HG02852 (cell line): ENCODE results near the gene BMPR1B.

Source experiments
- ATAC-seq: cut with Tn5 transposase; IDR thresholded peaks from one replicate; pipeline ENCODE4 v1.9.1; 2021; ENCODE audit warnings: mild to moderate bottlenecking, moderate library complexity; ENCODE audit not compliant: unreplicated experiment

BMPR1B gene

DNA sequence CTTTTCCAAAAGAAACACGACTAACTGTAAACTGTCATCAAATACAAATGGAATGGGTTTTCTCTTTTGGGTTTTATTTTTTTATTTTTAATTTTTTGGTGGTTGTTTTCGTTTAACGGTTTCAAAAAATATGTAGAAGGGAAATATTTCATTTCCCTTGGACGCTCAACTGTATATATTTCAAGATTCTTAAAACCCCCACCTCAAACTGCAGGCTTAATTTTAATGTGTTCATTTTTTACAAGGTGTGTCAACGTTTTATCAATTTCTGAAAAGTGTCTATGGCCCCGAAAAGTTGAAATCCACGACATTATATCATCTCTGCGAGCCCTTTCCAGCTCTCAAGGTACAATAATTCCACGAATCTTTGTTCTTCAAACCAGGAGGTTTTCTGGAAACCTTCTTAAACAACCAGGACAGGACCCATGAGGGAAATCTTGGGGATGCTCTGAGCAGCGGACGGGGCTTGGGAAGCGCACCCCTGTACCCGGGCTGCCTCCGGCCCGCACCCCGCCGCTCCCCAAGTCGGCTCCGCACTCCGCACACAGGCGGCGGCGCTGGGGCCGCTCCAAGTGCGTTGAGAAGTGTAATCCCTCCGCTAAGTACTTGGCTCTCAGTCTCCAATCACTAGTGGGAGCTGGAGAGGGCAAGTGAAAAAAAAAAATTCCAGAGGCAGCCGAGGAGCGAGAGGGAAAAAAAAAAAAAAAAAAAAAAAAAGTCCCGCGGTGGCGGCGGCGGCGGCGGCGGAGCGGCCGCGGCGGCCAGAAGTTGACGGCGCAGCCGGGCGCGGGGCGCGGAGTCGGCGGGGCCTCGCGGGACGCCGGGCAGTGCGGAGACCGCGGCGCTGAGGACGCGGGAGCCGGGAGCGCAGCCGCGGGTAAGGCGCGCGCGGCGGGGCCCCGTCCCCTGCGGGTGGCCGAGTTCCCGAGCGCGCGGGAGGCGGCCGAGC, at the start of gene BMPR1B:
BMPR1B (plus strand) TSS at position 764 of the 949 bp plus-strand sequence. CDS start 346,470 bp downstream, outside the sequence.
- ATAC-seq, result no peak

GRCh38 chr4:94711635-94712034, 46.1 kb upstream of the BMPR1B start:
- ATAC-seq, result no peak

- ATAC-seq, result no peak
Measured at GRCh38 chr4:94714365-94715160, 43.2 kb upstream of the BMPR1B start.

DNA sequence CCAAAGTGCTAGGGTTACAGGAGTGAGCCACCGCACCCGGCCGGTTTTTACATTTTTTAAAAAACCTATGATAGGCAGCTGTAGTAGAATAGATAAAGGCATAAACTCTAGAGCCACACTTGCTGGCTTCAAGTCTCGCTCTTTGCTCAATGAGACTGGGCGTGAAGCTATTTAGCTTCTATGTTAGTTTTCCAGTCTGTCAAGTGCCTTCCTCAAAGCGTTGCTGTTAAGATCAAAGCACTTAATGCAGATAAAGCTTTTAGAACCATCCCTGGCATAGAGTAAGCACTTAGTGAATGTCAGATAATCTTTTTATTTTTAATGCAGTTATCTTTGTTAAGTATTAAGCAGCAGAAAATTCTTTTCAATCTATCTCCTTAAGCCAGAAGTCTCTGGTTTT, 42.0 kb upstream of the BMPR1B start:
- no peak for ATAC-seq

- ATAC-seq, result no peak
Measured at GRCh38 chr4:94721310-94721709, 36.4 kb upstream of the BMPR1B start.

- ATAC-seq, result no peak
Measured at GRCh38 chr4:94722270-94722669, 35.5 kb upstream of the BMPR1B start.

DNA sequence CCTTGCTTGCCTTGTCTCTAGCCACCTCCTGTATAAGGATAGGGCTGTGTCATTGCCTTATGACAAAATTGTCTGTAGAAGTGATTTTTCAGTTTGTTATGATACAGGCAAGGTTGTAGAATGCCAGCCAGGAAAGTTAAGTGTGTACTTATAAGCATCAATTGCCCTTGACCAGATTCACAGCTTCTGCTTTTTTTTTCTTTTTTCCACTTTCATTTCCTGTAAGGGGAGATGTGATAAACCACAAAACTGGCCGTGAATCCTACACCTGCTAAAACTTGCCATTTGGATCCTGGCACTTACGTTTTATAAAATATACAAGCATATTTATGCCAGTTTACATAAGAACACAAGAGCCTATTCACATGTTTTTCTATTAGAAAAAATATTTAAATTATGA, 35.0 kb upstream of the BMPR1B start:
- no peak for ATAC-seq

- no peak for ATAC-seq
Measured at GRCh38 chr4:94724016-94724790, 33.6 kb upstream of the BMPR1B start.

DNA sequence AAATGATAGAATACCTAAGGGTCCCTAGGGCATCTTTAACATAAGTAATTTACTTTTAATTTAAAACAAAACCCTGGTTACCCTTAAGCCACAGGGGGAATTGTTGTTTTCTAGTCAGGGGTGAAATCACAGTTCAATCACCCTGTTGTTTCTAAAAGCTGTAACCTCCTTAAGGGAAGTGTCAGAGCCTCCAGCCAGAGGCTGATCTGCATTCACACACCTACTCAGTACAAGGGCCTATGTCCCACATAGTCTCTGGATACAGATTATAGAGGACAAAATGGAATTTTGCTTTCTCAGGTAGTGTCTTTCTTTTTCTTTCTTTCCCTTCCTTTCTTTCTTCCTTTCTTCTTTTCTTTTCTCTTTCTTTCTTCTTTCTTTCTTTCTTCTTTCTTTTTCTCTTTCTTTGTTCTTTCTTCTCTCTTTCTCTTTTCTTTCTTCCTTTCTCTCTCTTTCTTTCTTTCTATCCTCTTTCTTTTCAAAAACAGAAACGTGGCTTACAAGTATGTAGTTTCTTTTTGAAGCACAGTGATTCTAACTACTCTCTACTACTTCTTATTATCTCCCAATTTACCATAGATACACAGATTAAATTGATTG, 31.1 kb upstream of the BMPR1B start:
- ATAC-seq, result no peak

GRCh38 chr4:94728056-94728766, 29.5 kb upstream of the BMPR1B start:
- ATAC-seq, result no peak

GRCh38 chr4:94732358-94732698, 25.4 kb upstream of the BMPR1B start:
- ATAC-seq, result no peak

- ATAC-seq, result no peak
Measured at GRCh38 chr4:94739741-94740140, 18.0 kb upstream of the BMPR1B start.

DNA sequence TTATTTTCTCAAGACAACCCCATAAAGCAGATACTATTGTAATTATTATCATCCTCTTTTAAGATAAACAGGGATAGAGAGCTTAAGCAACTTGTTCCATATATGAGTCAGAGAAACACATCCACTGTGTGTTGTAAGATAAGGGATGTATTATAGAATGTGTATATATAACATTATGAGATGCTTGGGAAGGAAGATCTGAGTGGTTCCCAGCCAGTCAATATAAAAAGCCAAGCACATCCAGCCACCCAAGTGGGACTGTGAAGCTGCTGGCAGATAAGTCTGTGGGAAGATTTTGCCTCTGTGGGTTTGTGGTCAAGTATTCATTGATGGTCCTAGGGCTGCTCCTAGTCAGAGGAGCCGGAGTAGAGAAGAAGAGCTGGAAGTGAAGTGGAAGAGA, 16.5 kb upstream of the BMPR1B start:
- ATAC-seq, result no peak

DNA sequence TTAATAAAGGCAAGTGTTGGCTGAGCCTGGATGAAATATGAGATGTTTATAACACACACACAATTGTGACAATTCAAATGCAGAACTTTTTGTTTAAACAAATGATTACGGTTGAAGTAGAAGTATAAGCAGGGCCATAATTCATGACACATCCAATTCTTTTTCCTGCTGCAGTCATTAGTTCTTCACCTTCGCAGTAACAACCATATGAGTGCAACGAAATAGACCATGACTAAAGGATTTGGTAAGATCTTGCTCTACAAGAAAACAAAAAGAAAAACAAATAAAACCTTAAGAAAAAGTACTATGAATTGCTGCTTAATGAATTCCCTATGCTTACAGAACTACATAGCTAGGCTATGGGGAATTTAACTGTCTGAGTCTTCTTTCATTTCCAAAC, 13.9 kb upstream of the BMPR1B start:
- ATAC-seq, result no peak

- ATAC-seq, result no peak
Measured at GRCh38 chr4:94744850-94745249, 12.9 kb upstream of the BMPR1B start.

DNA sequence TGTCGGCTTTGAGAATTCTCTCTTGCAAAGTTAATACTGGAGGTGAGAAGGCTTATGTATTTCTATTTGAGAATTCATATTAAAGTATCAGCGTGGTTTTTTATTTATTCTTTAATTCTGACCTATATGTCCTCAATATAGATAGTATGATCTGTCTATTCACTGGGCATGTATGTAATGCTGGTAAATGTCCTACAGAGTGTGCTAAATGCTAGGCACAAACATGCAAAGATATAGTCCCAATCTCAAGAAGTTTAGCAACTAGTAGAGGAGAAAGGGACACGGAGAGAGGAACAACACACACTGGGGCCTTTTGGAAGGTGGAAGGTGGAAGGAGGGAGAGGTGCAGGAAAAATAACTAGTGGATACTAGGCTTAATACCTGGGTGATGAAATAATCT, 11.0 kb upstream of the BMPR1B start:
- no peak for ATAC-seq

GRCh38 chr4:94758141-94758699, 465 bp downstream of the BMPR1B start:
- no peak for ATAC-seq

DNA sequence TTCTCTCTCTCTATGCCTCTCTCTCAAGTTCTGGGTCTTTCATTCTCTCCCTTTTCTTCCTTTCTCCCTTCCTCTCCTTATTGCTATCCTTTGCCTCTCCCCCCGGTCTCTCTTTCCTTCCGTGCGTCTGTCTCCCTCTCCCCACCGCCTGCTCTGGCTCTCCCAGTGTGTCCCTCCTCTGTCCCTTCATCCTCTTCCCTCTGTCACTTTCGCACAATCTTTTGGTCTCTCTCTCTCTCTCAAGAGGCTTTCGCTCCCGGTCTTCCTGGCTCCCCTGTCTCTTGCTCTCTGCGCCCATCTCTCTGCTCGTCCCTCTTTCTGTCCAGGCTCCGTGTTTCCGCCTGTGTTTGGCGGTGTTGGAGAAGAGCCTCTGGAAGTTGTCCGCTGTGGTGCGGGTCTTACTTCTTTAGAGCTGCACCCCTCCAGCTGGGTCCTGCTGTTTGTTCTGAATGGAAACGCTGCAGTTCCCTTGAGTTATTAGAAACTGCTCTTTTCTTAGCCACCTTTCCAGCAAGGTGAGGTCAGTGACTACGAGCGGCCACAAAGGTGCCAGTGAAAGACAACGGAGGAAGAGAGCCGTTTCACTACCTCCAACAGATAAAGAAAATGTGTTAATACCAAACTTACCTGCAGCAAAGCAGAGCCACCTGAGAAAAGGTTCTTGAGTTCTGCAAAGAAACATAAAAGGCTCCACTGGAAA, 1.1 kb downstream of the BMPR1B start:
- ATAC-seq, result no peak

- ATAC-seq, result no peak
Measured at GRCh38 chr4:94759767-94760211, 2.0 kb downstream of the BMPR1B start.
